Posterior vena cava (tissue), 2 donors: ENCODE measurements around the gene GPR101. TPM values are rescaled to one million over a fixed set of nuclear protein-coding genes. Genes with fewer than 3 reads are reported as not detected.
A peak's percentile ranks its signal among the peaks of the same experiment; 100 is the strongest.

Experiments
- DNase-seq: peaks from one replicate; pipeline ENCODE4 v3.0.0-alpha.2; 2020; ENCODE audit warnings: low spot score
- intact Hi-C, 2 donors: fragments of 100-400 bp; cut with DNase I; formaldehyde crosslinking; loops; one replicate each; pipeline versions ENCODE4 v1.14.1 to v1.14.2; 2022 to 2023
- long read RNA-seq, 2 donors: library from polyadenylated mRNA; unstranded; transcript quantifications; one replicate each; pipeline ENCODE4 v2.0.0, GENCODE V29; 2020 to 2021
- total RNA-seq, 2 donors: library from RNA; stranded (reverse); fragmentation: NEBNext Ultra II Directional; extraction: Animal tissue kit (Norgen Biotek cat#: 25700); gene quantifications; one replicate each; pipeline ENCODE4 v1.2.1, GENCODE V29; 2021
- donor health status: DM: yes; HTN: yes; CAD: no.
- donor health status: DM: yes; HTN: yes; CAD: no.

Gene GPR101, protein sequence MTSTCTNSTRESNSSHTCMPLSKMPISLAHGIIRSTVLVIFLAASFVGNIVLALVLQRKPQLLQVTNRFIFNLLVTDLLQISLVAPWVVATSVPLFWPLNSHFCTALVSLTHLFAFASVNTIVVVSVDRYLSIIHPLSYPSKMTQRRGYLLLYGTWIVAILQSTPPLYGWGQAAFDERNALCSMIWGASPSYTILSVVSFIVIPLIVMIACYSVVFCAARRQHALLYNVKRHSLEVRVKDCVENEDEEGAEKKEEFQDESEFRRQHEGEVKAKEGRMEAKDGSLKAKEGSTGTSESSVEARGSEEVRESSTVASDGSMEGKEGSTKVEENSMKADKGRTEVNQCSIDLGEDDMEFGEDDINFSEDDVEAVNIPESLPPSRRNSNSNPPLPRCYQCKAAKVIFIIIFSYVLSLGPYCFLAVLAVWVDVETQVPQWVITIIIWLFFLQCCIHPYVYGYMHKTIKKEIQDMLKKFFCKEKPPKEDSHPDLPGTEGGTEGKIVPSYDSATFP
- total RNA-seq = not detected
- long read RNA-seq, donor 1 = 0 reads
- long read RNA-seq, donor 2 = 0 reads

DNA sequence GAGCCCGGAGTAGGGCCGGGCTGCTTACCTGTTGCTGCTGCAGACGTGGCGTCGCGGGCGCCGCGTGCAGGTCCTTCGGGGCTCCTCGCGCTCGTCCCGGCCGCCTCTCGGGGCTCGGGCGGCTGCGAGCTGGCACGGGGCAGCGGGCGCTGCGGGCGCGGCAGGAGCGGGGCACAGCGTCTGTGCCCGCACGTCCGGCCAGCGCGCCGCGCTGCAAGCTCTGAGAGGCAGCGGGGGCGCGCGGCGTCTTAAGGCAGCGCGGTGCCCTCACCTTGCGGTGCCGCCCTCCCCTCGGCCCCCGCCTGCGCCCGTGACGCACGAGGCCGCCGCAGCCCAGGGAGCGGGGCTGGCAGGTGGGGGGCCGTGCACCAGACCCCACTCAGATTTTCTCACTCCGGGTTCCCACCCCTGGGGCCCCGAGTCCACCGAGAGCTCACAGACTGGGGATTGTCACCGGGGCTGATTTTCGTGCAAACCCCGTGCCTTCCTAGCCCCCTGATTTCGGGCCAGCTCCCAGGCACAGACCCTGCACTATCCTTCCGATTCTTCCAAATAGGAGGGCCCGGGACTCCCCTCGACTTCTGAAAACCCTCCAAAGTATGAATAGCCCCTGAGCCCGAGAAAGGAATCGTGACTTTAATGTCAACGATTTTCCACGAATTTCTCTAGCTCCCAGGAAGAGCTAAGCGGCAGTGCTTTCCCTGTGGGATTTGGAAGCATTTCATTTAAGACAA, at the start of gene GPR101:
Gene GPR101 (minus strand): TSS at position 222 of the 734 bp plus-strand sequence. CDS start 2,321 bp downstream, outside the sequence.
- no peak for DNase-seq

DNA sequence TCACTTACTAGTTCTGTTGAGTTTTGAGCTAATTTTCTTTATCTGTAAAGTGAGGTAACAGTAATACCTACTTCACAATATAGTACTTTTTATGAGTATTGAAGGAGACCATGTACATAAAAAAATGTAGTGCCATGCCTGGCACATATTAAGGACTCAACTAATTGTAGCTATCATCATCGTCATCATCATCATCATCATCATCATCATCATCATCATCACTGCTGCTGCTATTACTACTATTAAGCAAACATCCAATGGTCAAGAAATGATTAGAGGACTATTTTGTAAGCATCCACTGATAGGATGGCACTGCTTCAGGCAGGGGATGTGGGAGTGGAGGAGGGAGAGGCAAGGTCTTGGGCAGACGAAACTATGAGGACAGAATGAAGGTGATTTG, 47.4 kb upstream of the GPR101 start:
- no peak for DNase-seq
- intact Hi-C loops = no loop called here

More for the DNA sequence above, at the start of gene GPR101:
- intact Hi-C loops = no loop called here

DNA sequence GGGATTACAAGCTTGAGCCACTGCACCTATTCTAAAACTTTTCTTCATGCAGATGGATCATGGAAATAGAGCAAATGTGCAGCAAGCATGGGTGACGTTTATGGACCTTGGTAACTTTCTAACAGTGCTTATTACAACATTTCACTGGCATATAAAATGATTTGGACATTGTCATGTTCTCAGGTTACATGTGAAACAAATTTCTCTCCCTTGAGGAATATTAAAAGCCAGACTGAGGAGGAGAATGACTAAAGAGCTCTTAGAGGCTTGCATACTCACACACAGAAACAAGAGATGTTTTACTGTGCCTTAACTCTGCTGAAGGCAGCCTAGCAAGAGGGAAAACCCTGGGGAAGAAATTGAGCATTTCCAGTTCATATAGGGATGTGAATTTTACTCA, 38.6 kb upstream of the GPR101 start:
- no peak for DNase-seq
- intact Hi-C loops = no loop called here

DNA sequence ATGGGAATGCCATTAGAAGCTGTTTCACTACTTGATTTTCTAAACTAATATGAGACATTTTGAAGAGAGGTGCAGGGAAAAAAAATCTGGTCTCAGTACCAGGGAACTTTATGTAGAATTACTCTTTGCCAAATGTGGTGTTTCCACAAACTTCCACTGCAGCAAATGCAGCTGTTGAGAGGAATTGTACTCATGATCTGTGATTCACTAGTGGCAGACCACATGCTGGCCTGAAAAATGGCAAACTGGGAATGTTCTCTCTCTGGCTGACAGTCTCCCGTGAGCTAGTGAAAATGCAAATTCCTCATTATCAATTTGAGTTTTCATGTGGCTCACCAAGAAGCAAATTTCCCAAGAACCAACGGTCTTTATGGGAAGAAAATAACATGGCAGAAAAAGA, 37.8 kb upstream of the GPR101 start:
- DNase-seq = no peak
- intact Hi-C loops = no loop called here

DNA sequence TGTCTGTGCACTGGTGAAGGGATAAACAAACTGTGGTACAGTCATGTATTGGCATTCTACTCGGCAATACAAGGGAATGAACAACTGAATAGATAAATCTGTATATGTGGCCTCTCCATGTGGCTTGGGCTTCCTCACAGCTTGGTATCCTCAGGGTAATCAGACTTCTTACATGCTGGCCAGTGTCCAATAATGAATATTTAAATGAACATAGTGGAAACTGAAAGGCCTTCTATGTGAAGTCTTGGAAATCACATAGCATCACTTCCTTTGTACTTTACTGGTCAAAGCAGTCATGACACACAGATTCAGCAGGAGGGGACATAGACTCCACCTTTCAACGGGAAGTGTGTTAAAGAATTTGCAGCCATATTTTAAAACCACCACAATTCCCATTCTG, 33.4 kb upstream of the GPR101 start:
- intact Hi-C loops = no loop called here
- DNase-seq = no peak

DNA sequence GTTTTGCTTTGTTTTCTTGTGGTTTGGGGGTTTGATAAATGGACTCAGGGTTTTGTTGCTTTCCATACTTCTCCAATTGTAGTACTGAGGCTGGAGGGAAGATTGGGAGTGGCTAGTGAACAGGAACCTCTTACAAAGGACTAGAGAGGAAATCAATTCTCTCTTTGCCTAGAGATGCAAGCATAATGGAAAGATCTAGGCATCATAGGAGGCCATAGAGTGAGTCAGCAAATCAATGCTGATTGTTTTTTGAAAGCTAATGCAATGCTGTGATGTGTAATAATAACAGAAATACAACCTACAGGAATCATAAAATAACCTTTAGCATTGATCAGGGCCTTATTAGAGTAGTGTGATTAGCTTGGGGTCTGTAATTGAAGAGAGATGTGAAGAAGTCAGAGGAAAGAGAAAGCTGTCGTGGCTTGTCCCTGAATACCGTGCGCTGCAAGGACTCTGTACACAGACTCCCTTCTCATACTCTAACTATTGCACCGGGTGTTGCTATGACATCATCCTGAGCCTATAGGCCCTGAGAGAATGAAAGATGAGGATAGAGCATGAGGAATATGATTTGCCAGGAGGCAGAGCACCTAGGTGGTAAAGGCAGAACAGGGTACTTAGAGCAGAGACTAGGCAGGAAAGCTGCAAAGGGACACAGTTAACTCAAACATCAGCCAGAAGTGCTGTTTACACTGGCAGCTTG, 29.3 kb upstream of the GPR101 start:
- DNase-seq = no peak
- intact Hi-C loops = no loop called here

DNA sequence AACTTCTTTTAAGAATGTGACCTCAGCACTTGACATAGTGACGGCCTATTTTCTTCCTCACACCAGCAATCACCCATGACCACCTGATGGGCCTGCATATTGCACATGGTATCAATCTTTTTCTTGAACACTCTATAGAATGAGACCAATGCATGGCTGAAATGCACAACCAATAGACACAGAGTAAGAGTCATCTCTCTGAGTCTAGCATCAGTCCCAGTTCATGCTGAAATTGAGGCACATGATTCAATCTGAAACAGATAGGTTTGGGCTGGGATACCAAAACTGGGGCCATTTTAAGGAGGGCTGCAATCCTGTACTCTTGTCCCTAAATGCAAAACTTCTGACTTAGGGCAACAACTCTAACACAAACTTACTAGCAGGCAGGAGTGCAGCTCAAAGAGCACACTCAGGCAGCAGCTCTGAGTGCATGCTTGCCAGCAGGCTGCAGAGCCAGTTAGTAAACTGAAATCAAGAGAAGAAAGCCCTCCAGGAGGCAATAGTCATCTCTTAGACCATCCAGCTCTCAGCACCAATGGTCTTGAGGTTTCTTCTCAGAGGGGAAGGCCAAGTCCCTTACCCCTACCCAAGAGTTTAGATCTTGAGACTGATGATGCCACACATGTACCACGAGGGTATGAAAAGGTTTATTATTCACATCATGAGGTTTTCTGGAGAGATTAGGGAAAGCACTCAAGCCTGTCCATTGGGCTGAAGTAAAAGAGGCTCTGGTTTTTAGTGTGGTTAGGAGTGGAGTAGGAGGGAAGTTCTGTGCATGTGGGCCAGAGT, 24.7 kb upstream of the GPR101 start:
- intact Hi-C loops = no loop called here
- no peak for DNase-seq

DNA sequence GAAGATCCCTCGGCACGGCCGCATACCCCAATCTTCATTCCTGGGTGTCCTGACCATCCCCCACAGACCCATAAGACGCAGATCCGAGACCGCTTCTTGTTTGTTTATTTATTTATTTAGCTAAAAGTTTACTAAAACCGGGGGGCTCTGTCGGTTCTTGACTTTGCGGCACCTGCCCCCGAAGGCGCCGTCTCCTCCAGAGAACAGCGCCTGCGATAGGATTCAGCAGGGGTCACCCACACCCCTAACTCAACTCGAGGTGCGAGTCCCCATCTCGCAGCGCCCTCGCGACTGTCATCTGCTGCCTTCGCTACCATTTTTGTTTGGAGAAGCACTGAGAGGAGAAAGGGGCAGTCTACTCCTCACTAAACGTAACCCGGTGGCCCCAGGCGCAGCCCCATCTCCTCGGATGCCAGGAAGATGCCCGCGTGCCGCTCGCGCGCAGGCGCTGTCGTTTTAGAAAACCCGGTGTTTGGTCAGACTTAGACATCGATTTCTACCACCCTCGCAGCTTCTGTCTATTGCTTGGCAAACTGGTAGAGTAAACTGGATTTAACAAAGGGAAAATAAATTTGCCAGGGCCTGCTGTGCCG, 18.9 kb upstream of the GPR101 start:
- intact Hi-C loops = no loop called here
- DNase-seq = no peak

DNA sequence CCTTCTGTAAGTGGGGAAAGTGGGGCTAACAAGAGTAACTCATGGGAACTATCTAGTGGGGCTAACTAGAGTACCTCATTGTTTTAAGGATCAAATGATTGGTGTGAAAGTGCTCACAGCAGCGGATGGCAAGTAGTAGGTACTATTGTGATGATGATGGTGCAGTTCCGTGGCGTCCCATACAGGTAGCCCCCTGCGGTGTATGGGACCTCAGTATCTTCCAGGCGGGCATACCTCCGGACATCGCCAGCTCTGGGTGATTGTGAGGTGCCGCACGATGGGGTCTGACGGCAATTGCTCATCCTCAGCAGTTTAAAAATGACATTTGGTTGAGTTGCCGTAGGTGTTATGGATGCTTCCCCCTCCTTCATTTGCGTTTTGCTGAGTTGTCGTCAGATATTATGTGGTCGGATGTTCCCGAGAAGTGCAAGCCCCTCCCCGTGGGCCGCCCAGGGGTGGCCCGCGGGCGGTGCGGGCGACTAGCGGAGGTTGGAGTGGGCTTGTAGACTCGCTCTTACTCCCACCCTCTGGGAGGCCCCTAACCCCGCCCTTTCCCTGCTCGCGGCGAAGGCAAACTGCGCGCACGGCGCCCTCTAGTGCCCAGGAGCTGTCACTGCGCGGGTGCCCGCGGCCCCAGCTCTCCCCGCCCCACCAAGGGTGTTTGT, 18.3 kb upstream of the GPR101 start:
- DNase-seq = peak; percentile 88
- intact Hi-C loops = no loop called here

DNA sequence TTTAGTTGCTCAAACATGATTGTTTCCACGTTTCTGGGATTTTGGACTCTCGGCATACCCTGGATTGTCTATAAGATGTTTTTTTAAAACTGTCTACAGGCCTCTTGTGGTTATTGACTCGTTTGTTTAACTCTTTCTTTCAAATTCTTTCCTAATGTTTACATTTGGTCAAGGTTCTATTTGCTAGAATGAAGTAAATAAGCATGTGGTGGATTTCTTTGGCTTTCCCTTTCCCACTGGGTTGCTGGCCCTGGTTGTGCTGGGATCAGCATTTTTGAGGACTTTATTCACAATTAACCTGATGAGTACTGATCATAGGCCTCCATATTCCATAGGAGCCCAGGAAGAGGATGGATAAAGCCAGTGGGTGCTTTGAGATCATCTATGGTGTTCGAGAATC, 11.1 kb upstream of the GPR101 start:
- no peak for DNase-seq
- intact Hi-C loops = no loop called here

DNA sequence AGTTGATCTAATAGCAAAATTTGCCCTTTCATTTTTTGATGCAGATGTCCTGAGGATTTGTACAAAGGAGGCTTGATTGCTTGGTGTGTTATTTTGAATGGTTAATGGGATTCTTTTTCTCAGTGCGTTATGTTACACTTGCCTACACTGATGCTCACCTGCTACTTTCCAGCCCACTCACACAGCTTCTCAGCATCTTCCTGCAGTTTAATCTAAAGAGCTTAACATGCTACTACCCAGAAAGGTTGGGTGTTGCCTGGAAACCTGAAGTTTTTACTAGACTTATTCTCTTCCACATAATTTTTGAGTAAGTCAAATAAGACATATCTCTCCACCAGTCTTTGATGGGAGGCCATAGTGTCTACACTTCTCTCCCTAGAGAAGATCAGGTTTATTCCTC, 9.9 kb upstream of the GPR101 start:
- intact Hi-C loops = no loop called here
- no peak for DNase-seq

DNA sequence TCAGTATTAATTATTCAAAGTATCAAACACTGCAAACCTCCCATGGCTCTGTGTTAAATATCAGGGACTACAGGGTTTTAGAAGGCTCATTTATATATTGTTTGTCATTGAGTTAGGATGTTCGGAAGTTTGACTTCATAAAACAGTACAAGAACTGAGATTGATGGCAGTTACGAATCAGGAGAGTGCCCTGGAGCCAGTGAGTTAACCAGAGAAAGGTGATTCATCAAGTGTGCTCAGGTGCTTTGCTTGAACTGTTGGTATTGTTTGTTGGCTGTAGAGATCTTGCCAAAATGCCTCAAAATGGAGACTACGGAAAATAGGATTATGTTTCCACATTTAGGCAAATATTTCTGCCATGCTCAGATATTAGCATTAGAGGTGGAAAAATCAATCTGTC, 7.5 kb upstream of the GPR101 start:
- intact Hi-C loops = no loop called here

DNA sequence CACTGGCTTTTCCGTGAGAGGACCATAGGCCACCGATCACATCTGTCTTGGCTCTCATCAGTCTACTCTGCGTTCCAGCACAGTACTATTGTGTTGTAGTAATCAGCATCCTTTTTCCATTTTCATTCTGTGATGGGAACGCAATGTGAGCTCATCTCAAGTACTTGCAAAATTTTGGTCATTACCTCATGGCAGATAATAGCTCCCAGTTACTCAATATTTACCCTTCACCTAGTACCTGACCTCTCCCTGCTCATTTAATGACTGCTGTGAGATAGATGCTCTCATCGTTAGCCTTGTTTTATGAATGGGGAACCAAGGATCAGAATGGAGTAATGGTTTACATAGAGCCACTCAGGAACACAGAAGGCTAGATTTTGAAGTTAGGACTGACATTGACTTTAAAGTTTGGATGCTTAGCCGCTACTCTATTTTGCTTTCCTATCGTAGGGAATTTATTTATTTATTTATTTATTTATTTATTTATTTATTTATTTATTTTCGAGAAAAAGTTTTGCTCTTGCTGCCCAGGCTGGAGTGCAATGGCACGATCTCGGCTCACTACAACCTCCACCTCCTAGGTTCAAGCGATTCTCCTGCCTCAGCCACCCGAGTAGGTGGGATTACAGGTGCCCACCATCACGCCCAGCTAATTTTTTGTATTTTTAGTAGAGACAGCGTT, 6.5 kb upstream of the GPR101 start:
- DNase-seq = no peak
- intact Hi-C loops = no loop called here

More for the DNA sequence above, 7.5 kb upstream of the GPR101 start:
- DNase-seq = no peak

DNA sequence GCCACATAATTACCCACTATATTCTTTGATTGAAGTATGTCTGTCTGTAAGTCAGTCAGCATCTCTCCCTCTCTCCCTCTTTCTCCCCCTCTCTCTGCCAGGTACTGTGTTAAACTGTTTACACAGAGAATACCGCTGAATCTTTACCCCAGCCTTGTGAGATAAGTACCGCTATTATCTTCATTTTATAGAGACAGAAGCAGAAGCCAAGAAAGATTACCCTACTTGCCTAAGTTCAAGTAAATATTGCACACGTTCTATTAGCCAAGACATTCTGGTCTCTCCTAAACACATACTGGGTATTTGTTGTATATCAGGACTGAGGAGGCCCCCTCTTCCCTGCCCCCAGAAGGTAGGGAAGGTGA, 695 bp upstream of the GPR101 start:
- intact Hi-C loops = no loop called here
- no peak for DNase-seq

DNA sequence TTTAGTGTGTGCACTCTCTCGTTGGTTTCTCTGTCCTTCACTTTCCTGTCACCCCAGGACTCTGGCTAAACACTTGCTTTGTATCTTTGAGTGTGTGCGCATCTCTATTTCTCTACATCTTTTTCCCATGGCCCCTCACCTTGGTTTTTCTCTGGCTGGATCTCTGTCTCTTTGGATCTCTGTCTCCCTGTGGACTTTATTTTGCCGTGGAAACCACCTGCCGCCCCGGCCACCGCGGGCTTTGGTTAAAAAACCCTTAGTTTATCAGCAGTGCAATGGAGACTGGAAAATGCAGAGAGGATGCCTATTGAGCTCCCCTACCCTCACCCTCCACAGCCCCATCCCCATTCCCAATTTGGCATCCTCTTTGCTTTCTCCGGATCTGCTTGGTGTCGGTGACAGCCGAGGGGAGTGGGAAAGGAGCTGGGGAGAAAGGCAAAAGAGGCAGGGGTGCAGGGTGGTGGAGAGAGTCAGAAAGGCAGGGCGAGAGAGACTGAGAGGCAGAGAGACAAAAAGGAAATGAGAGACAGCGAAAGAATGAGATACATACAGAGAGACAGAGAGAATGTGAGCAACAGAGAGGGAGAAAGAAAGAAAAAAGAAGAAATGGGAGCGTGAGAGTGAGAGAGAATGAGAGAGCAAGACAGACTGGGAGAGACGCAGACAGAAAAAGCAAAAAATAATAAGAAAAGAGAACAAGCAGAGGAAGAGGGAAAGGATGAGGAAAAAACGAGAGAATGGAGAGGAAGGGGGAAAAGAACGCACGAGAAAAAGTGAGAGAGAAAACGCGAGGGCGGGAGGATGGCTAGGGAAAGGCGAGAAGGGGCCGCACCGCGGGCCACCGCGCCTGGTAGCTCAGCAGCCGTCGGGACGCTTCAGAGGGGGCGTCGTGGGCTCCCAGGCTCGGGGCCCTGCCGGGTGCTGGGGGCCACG, 688 bp downstream of the GPR101 start:
- intact Hi-C loops = no loop called here
- DNase-seq = no peak

DNA sequence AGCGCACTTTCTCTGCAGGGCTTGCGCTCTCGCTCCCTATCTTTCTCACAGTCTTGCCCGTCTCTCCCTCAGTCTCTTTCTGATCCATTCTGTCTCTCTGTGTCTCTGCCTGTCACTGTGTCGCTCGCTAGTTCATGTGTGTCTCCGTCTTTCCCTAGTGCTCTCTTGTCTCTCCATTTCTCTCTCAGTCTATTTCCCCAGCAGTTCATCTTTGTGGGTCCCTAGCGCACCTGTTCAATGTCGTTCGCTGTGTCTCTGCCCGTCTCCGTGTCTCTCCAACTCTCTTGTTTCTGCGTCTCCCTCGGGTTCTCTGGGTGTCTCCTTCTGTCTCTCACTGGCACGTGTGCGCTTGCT, 1.5 kb downstream of the GPR101 start:
- no peak for DNase-seq
- intact Hi-C loops = no loop called here
